Panc1 (cell line): ENCODE data around the gene BICRAL.

Experiments used
- POLR2AphosphoS5 ChIP-seq: IDR thresholded peaks from 2 replicates; pipeline ENCODE4 v1.6.1; 2012; ENCODE audit warnings: mild to moderate bottlenecking, low read depth, low read length, moderate library complexity
- TF ChIP-seq, protein P1 (sequence below): fragments of 450-650 bp; IDR thresholded peaks from 2 replicates; pipeline ENCODE4 v1.5.1; 2017; ENCODE audit warnings: mild to moderate bottlenecking

DNA sequence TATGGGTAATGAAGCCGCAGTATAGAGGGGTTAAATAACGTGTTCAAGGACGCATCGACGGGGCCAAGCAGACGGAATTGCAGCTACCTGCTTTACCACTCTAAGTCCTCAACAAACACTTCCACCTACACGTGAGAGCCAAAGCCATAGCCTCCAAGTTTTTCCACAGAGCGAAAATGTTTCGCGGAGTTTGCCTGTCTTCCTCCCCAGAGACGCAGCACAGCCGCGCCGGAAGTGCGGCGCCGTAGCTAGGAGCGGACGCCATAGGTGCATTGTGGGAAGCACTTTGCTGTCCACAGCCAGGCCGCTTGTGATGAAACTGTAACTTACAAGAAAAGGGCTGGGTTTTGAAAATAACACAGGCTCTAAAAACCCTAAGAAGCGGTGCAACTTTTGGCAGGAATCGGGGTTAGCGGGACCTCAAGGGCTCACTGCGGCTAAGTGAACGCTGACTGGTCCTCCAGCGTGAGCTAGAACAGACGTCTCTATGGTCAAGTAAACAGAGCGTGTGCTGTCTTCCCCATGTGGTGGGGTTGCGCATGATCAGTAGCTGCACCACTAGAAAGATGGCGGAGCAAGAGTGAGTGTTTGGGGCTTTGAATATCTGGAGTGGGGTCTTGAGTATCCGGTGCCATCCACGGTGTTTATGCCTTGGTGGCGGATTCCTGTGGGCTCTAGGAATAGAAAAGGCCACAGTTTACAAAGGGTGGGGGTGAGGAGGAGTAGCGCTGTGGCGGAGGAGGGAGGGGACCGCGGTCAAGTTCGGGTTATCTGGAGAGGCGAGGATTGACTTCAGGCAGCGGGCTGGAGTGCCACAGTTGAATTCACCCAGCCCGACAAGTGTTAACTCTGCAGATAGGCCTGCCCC, 97.8 kb downstream of the BICRAL start, which contains the start of gene RPL7L1:
- TF ChIP-seq, protein P1, sequence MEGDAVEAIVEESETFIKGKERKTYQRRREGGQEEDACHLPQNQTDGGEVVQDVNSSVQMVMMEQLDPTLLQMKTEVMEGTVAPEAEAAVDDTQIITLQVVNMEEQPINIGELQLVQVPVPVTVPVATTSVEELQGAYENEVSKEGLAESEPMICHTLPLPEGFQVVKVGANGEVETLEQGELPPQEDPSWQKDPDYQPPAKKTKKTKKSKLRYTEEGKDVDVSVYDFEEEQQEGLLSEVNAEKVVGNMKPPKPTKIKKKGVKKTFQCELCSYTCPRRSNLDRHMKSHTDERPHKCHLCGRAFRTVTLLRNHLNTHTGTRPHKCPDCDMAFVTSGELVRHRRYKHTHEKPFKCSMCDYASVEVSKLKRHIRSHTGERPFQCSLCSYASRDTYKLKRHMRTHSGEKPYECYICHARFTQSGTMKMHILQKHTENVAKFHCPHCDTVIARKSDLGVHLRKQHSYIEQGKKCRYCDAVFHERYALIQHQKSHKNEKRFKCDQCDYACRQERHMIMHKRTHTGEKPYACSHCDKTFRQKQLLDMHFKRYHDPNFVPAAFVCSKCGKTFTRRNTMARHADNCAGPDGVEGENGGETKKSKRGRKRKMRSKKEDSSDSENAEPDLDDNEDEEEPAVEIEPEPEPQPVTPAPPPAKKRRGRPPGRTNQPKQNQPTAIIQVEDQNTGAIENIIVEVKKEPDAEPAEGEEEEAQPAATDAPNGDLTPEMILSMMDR, result no peak
- TF ChIP-seq POLR2AphosphoS5, result peak; percentile 96
